ENCODE measurements around the gene ATG5.
"Not testable (repeated sequence)": the region's sequence is repeated elsewhere in the genome, so short reads cannot be mapped to it uniquely, and the experiment has no call there.

Gene ATG5

GRCh38 chr6:106252687-106253086, 72.9 kb downstream of the ATG5 start:
- no peak for DNase-seq (ENCODE audit: low read depth)
- TF ChIP-seq CTCF (IDR thresholded peaks at IDR 0.05; ENCODE audit: low read length, missing control alignments), result no peak
- no peak overlapping the region for H3K4me3 ChIP-seq (replicated peaks; ENCODE audit: low read depth, low read length)

- peak; percentile 23 for DNase-seq (ENCODE audit: low read depth)
- H3K4me3 ChIP-seq (replicated peaks; ENCODE audit: low read depth, low read length), result not testable (repeated sequence)
Observed at GRCh38 chr6:106251531-106252255, 73.9 kb downstream of the ATG5 start.

- H3K4me3 ChIP-seq (replicated peaks; ENCODE audit: low read depth, low read length), result no peak overlapping the region
- TF ChIP-seq CTCF (IDR thresholded peaks at IDR 0.05; ENCODE audit: low read length, missing control alignments), result no peak
- no peak for DNase-seq (ENCODE audit: low read depth)
Observed at GRCh38 chr6:106250953-106251352, 74.6 kb downstream of the ATG5 start.

- no peak for TF ChIP-seq CTCF (IDR thresholded peaks at IDR 0.05; ENCODE audit: low read length, missing control alignments)
- DNase-seq (ENCODE audit: low read depth), result no peak
- no peak overlapping the region for H3K4me3 ChIP-seq (replicated peaks; ENCODE audit: low read depth, low read length)
Observed at GRCh38 chr6:106249658-106250057, 75.9 kb downstream of the ATG5 start.

- H3K4me3 ChIP-seq (replicated peaks; ENCODE audit: low read depth, low read length), result no peak overlapping the region
- TF ChIP-seq CTCF (IDR thresholded peaks at IDR 0.05; ENCODE audit: low read length, missing control alignments), result no peak
- DNase-seq (ENCODE audit: low read depth), result no peak
Observed at GRCh38 chr6:106247733-106248132, 77.8 kb downstream of the ATG5 start.

GRCh38 chr6:106247293-106247692, 78.3 kb downstream of the ATG5 start:
- no peak for TF ChIP-seq CTCF (IDR thresholded peaks at IDR 0.05; ENCODE audit: low read length, missing control alignments)
- no peak overlapping the region for H3K4me3 ChIP-seq (replicated peaks; ENCODE audit: low read depth, low read length)
- DNase-seq (ENCODE audit: low read depth), result no peak

- no peak overlapping the region for H3K4me3 ChIP-seq (replicated peaks; ENCODE audit: low read depth, low read length)
- no peak for TF ChIP-seq CTCF (IDR thresholded peaks at IDR 0.05; ENCODE audit: low read length, missing control alignments)
- DNase-seq (ENCODE audit: low read depth), result no peak
Observed at GRCh38 chr6:106244931-106245330, 80.6 kb downstream of the ATG5 start.

Measured in fibroblast of pulmonary artery (primary cell).